Hepatocyte (in vitro differentiated cells): ENCODE data around the gene SLC22A23. TPM values are rescaled to one million over a fixed set of nuclear protein-coding genes. Genes with fewer than 3 reads are reported as not detected.

Experiments
- DNase-seq: peaks from one replicate; pipeline ENCODE4 v3.0.0-alpha.2; 2016; ENCODE audit warnings: low spot score
- H2AFZ ChIP-seq: fragments of 200-600 bp; sonication (generic); 2 replicates; pipeline ENCODE4 v1.6.0; 2016; ENCODE audit warnings: antibody characterized with exemption, mild to moderate bottlenecking
- H3K27ac ChIP-seq: fragments of 200-600 bp; sonication (generic); 2 replicates; pipeline ENCODE4 v1.5.1; 2016; ENCODE audit warnings: mild to moderate bottlenecking
- H3K27me3 ChIP-seq: fragments of 200-600 bp; sonication (generic); 2 replicates; pipeline ENCODE4 v1.6.1; 2016
- H3K36me3 ChIP-seq: fragments of 200-600 bp; sonication (generic); replicated peaks from 2 replicates; pipeline ENCODE4 v1.5.1; 2016; ENCODE audit warnings: low read depth; ENCODE audit not compliant: insufficient read depth
- H3K4me1 ChIP-seq: fragments of 200-600 bp; sonication (generic); 2 replicates; pipeline ENCODE4 v1.5.1; 2016; ENCODE audit warnings: mild to moderate bottlenecking, moderate library complexity; ENCODE audit not compliant: insufficient read depth
- H3K4me2 ChIP-seq: fragments of 200-600 bp; sonication (generic); 2 replicates; pipeline ENCODE4 v1.6.0; 2016
- H3K4me3 ChIP-seq: fragments of 200-600 bp; sonication (generic); 2 replicates; pipeline ENCODE4 v1.5.1; 2016; ENCODE audit warnings: mild to moderate bottlenecking
- H3K79me2 ChIP-seq: fragments of 200-600 bp; sonication (generic); 2 replicates; pipeline ENCODE4 v1.6.0; 2017; ENCODE audit warnings: mild to moderate bottlenecking
- H3K9me2 ChIP-seq: fragments of 200-600 bp; sonication (generic); replicated peaks from 2 replicates; pipeline ENCODE4 v1.6.0; 2017; ENCODE audit warnings: mild to moderate bottlenecking; ENCODE audit not compliant: insufficient read depth
- H3K9me3 ChIP-seq: fragments of 200-600 bp; sonication (generic); 2 replicates; pipeline ENCODE4 v1.5.1; 2016; ENCODE audit warnings: low read depth, mild to moderate bottlenecking
- H4K20me1 ChIP-seq: fragments of 200-600 bp; sonication (generic); 2 replicates; pipeline ENCODE4 v1.6.0; 2016; ENCODE audit warnings: mild to moderate bottlenecking; ENCODE audit not compliant: insufficient read depth, poor library complexity, severe bottlenecking
- CTCF ChIP-seq: fragments of 200-600 bp; sonication (generic); IDR thresholded peaks from 2 replicates; pipeline ENCODE4 v1.5.1; 2016; ENCODE audit warnings: antibody characterized with exemption, mild to moderate bottlenecking; ENCODE audit not compliant: poor library complexity
- EZH2 ChIP-seq: fragments of 200-600 bp; sonication (generic); IDR thresholded peaks from 2 replicates; pipeline ENCODE4 v1.6.1; 2016; ENCODE audit warnings: antibody characterized with exemption, mild to moderate bottlenecking, borderline replicate concordance
- EZH2phosphoT487 ChIP-seq: fragments of 200-600 bp; sonication (generic); IDR thresholded peaks from one replicate; pipeline ENCODE4 v1.6.1; 2018; ENCODE audit warnings: antibody characterized with exemption, mild to moderate bottlenecking, low read depth, moderate library complexity; ENCODE audit not compliant: unreplicated experiment, severe bottlenecking
- WGBS: methylation state at CpG from one replicate; pipeline ENCODE4 v1.1.6; 2016; ENCODE audit warnings: low lambda C conversion rate; ENCODE audit errors: missing lambda C conversion rate; 5-methylcytosine and 5-hydroxymethylcytosine counted together
- polyA plus RNA-seq: library from polyadenylated mRNA; unstranded; fragments of >200 nt; fragmentation: Nextera tagmentation; extraction: Ambion mirVana; gene quantifications from 2 replicates; pipeline ENCODE4 v1.2.1, GENCODE V29; 2016
- total RNA-seq: library from RNA; depleted of rRNA; stranded (reverse); fragments of >200 nt; gene quantifications from 2 replicates; pipeline ENCODE4 v1.2.3, GENCODE V29; 2014

SLC22A23 gene
- total and polyA plus RNA-seq, 2 experiments from 2014 or later: 14.3 to 14.8 TPM

GRCh38 chr6:3276174-3277167, 180.4 kb downstream of the SLC22A23 start:
- H3K27me3 ChIP-seq: no peaks in the 10 kb centered on the region
- H3K36me3 ChIP-seq: no peaks in the 10 kb centered on the region
- no peak overlapping the region for H3K27ac ChIP-seq
- H3K9me2 ChIP-seq: no peaks in the 10 kb centered on the region
- whole genome bisulfite sequencing: 79% methylated on average over 20 of the region's 20 CpGs
- H3K79me2 ChIP-seq: no peaks in the 10 kb centered on the region
- no peak overlapping the region for H3K4me3 ChIP-seq
- H4K20me1 ChIP-seq: no peaks in the 10 kb centered on the region
- no peaks in the 10 kb centered on the region for H3K9me3 ChIP-seq
- TF ChIP-seq EZH2 (no peak), EZH2phosphoT487 (no peak), CTCF (no peak)
- DNase-seq: no peak
- H3K4me2 ChIP-seq: no peak overlapping the region
- no peaks in the 10 kb centered on the region for H3K4me1 ChIP-seq
- no peak overlapping the region for H2AFZ ChIP-seq

GRCh38 chr6:3273707-3274521, 182.9 kb downstream of the SLC22A23 start:
- H3K79me2 ChIP-seq: no peaks in the 10 kb centered on the region
- H3K27ac ChIP-seq: no peak overlapping the region
- no peaks in the 10 kb centered on the region for H3K9me3 ChIP-seq
- no peaks in the 10 kb centered on the region for H3K36me3 ChIP-seq
- H3K4me3 ChIP-seq: no peak overlapping the region
- WGBS: 85% methylated on average over 9 of the region's 9 CpGs
- DNase-seq: no peak
- H3K27me3 ChIP-seq: no peaks in the 10 kb centered on the region
- H4K20me1 ChIP-seq: peaks cover under 1% of the 10 kb centered on the region
- no peaks in the 10 kb centered on the region for H3K4me1 ChIP-seq
- no peak overlapping the region for H2AFZ ChIP-seq
- H3K9me2 ChIP-seq: no peaks in the 10 kb centered on the region
- no peak for TF ChIP-seq EZH2phosphoT487
- no peak for TF ChIP-seq EZH2
- no peak for TF ChIP-seq CTCF
- no peak overlapping the region for H3K4me2 ChIP-seq

DNA sequence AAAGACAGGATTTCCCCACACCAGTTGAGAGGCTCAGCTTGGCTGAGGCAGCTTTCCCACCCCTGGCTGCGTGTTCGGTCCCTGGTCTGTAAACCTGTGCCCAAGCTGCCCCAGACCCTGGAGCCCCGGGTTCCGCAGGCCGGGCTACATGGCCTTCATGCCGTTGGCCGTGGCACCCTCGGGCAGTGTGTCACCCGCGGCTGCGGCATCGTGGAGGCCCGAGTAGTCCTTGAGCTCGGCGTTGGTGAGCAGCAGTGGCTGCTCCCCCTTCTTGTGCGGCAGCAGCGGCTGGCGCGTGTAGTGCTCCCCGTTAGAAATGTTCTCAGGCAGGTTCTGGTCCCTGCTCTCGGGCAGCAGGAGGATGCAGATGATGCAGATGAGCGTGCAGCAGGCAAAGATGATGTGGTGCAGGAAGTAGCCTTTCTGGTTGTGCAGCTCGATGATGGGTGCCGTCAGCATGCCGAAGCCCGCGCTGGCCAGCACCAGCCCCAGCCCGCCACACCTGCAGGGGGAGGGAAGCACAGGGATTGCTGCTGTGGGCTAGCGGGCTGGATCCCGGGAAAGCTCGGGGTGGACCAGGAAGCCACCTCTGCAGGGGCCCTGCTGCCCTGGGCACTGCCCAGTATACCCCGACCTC, 183.8 kb downstream of the SLC22A23 start:
- WGBS: 94% methylated on average over 31 of the region's 32 CpGs
- Histone ChIP-seq H3K27ac (no peak overlapping the region), H3K9me2 (no peaks in the 10 kb centered on the region), H2AFZ (no peak overlapping the region), H4K20me1 (peaks cover 3% of the 10 kb centered on the region), H3K9me3 (no peaks in the 10 kb centered on the region), H3K4me3 (no peak overlapping the region), H3K36me3 (no peaks in the 10 kb centered on the region), H3K4me1 (no peaks in the 10 kb centered on the region), H3K4me2 (no peak overlapping the region), H3K79me2 (no peaks in the 10 kb centered on the region), H3K27me3 (no peaks in the 10 kb centered on the region)
- DNase-seq: no peak
- TF ChIP-seq EZH2 (no peak), EZH2phosphoT487 (no peak), CTCF (no peak)
